ENCODE results near the gene RGS12.

DNA sequence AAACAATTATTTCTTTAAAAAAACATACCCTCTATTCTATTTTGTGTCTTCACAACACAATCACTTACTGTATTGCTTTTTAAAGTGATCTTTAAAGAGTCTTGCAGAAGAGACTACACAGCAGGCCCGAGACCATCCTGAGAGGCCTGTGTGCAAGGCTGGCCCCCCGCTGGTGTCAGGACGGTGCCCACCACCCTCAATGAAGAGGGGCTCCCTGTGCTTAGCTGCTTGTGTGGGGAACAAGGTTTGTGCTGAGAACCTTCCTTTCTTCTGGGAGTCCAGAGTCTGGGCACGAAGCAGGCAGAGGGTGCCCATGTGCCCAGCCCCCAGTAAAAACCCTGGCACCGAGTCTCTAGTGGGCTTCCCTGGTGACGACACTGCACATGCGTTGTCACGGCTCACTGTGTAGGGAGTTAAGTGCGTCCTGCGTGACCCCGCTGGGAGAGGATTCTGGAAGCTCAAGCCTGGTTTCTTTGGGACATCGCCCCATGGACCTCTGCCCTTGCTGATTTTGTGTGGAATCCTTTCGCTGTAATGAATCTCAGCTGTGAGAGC, 22.0 kb downstream of the RGS12 start:
- TF ChIP-seq CTCF (conservative IDR thresholded peaks at IDR 0.05; ENCODE audit: low read depth, low read length) (no peak), EZH2 (IDR thresholded peaks at IDR 0.05; ENCODE audit: borderline replicate concordance, low read depth, low read length, poor library complexity, severe bottlenecking) (no peak)

Data from A673 (cell line).